GM21786 (cell line): ENCODE results near the gene UNC5B.

Experiments
- ATAC-seq: cut with Tn5 transposase; IDR thresholded peaks from one replicate; pipeline ENCODE4 v1.9.1; 2021; ENCODE audit not compliant: unreplicated experiment

Gene UNC5B

DNA sequence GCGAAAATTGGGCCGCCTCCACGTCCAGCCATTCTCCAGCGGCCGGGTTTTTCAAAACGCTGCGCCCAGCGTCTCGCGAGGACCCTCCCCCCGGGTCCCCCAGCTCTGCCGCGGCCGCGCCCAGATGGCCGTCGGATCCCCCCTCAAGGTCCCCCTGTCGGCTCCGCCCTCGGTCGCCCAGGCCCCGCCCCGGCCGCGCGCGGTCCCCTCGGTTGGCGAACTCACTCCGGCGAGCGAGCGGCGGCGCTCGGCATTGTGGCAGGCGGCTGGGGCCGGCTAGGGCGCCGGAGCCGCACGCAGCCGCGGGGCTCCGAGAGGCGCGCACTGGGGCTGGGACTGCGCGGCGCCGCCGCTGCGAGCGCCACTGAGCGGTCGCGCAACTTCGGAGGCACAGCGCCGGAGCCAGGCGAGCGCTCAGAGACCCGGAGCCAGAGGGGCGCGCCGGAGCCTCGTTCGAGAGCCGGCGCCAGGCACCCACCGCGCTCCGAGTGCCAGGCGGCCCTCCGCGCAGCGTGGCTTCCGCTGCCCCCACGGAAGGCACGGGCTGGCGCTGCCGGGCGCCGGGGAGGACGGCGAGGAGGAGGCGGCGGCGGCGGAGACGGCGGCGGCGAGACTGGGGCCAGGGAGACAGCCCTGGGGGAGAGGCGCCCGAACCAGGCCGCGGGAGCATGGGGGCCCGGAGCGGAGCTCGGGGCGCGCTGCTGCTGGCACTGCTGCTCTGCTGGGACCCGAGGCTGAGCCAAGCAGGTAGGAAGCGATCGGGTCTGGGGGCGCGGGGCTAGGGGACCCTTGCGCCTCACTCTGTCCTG is at the start of gene UNC5B:
TSS of gene UNC5B (plus strand) at position 253 of the 809 bp plus-strand sequence. CDS start at position 669, 416 bp downstream.
- ATAC-seq, result no peak

- ATAC-seq, result no peak
Observed at GRCh38 chr10:71173466-71173865, 38.9 kb upstream of the UNC5B start.

DNA sequence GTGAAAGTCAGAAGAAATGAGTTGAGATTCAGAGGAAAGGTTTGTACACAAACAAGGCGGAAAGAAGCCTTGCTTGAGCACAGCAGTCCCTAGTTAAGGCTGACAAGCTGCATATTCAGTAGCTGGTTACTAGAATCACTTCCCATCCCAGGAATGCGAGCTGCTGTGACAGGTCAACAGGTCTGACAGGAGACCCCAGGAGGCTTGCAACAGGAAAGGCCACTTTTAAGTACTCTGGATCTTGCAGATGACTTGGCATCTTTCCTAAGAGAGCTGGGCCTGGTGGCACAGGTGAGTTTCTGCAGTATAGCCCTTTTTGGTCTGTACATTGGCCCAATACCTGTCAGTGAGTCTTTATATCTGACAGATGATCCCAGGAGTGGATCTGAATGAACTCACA is 35.7 kb upstream of the UNC5B start:
- no peak for ATAC-seq

GRCh38 chr10:71177651-71178199 is 34.6 kb upstream of the UNC5B start:
- no peak for ATAC-seq

DNA sequence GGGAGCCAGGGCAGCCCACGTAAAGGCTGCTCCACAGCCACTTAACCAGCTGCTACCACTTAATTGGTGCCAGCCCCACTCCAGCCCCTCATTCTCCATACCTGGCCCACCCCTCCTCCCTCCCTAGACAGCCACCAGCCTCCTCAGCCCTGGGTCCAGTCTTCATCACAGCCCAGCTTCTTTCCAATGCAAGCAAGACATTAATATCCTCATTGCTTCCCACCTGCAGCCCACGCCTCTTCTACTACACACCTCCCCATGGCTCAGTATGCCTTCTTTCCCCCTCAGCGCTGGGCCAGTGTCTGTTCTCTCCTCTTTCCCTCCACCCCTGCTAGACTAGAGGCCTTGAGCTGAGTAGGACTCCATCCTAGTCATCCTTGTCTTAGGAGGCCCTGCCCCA is 33.5 kb upstream of the UNC5B start:
- ATAC-seq, result no peak

DNA sequence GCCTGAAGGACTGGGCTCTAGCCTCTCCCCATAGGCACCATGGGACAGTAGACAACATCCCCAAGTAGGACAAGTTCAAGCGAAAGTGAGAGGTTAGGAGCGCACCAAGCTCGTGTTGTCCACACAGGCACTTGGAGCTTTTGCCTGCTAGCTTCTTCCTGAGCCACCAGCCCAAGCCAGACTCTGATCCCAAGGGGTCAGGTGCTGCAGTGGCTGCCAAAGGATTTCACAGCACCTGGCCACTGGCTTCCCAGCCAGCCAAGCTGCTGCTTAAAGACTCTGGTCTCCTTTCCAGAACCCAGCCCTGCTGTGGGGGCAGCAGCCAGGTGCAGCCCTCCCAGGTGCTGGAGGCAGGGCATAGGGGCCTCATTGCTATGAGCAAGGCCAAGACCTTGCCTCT is 33.0 kb upstream of the UNC5B start:
- no peak for ATAC-seq

GRCh38 chr10:71184421-71184820 is 27.9 kb upstream of the UNC5B start:
- ATAC-seq, result no peak

DNA sequence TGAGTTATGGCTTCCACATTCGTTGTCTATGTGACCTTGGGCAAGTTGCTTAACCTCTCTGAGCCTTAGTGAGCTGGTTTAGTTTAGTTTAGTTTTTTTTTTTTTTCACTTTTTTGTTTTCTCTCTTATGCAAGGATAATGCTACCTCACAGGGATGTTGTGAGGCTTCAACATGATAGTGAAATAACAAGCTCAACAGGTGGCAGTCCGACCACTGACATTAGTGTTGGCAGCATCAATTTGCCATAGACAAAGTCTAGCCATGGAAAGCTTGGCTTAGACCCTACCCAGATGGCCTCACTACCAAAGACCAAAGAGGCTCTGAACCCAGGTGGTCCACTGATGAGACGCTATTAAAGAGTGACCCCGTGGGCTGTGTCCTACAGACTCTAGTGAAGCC is 27.2 kb upstream of the UNC5B start:
- no peak for ATAC-seq

DNA sequence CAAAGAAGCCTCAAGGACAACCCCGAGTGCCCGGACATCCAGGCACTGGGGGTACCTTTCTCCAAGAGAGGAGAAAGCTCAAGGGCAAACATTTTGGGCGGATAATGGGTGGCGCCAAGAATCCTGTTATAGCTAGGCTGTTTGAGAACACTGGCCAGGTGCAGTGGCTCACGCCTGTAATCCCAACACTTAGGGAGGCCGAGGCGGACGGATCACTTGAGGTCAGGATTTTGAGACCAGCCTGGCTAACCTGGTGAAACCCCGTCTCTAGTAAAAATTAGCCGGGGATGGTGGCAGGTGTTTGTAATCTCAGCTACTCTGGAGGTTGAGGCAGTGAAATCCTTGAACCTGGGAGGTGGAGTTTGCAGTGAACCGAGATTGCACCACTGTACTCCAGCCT is 25.2 kb upstream of the UNC5B start:
- no peak for ATAC-seq

GRCh38 chr10:71187600-71187999 is 24.8 kb upstream of the UNC5B start:
- no peak for ATAC-seq

DNA sequence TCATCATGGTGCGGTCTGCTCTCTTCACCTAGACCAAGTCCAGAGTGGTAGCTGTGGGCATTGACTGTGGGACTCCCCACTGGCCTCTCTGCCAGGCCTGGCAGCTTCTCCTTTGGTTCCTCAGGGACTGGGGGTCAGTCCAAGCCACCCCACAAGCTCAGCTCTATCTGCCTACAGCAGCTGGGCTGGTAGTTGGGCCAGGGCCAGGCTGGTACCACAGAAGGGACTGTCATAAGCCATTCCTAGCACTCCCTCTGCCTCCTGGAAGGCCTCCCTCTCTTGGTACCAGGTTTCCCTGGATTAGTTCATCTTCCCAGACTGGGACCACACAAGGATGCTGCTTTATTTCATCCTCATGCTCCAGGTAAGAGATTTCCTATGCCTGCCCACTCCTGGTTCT is 24.2 kb upstream of the UNC5B start:
- no peak for ATAC-seq

DNA sequence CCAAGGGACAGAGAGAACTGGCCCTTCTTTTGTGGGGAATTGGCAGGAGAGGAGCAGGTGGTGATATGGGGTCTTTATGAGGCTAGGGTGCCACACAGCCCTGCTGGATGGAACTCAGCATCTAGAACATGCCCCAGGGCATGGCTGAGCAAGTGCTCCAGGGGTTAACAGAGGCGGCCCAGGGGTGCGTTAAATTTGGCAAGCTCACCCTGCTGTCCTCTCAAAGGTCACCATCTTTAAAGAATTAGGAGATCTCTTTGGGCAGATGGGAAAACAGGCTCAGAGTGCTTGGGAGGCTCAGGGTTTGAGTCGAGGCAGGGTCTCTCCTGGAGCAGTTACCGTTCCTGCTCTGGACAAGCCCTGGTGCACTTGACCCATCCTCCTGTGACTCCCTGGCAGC is 21.4 kb upstream of the UNC5B start:
- no peak for ATAC-seq

- no peak for ATAC-seq
Observed at GRCh38 chr10:71191551-71192076, 20.8 kb upstream of the UNC5B start.

DNA sequence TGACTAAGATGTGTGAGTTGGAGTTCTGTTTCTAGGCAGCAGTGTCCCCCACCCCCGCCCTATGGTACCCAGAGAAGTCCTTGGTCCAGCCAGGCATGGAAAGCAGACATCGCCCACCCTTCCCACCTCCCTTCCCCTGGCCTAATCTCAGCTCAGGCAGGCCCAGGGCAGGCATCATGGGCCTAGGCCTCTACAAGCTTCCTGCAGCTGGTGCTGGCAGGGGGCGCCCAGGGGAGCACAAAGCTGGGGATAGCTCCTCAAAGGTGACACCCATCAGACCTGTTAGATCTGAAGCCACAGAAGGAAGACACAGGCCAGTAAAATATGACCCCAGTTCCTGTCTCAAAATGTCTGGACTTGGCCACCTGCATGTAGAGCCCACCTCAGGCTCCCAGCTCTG is 18.9 kb upstream of the UNC5B start:
- no peak for ATAC-seq

DNA sequence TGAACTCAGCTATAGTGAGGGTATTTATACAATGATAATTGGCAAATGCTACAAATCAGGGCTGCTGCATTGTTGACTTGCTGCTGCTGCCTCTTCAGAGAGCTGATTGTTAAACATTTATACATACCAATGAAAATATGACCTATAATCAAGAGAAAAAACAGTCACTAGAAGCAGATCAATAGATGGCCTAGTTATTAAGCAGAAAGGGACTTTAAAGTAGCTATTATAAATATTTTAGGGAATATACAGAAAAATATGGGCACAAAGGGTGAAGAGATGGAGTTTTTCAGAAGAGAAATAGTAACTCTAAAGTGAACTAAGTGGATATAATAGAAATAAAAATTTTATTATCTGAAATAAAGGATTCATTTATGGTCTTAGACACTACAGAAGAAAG is 14.4 kb upstream of the UNC5B start:
- no peak for ATAC-seq

DNA sequence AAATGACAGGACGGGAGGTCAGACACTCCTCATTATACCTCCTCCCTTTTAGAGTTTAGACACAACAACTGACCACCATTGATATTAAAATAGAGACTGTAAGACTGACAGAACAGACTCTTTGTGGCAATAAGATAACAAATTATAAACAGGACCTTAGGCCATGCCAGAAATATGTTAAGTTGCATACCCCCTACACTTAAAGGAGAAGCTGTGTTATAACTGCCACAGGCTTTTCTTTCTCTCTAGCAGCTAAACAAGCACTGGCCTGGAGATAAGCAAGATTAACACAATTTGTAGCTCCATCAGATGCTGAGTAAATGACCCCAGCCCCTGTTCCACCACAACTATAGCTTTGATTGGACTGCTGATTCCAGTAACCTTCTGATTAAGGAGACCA is 10.5 kb upstream of the UNC5B start:
- ATAC-seq, result no peak

DNA sequence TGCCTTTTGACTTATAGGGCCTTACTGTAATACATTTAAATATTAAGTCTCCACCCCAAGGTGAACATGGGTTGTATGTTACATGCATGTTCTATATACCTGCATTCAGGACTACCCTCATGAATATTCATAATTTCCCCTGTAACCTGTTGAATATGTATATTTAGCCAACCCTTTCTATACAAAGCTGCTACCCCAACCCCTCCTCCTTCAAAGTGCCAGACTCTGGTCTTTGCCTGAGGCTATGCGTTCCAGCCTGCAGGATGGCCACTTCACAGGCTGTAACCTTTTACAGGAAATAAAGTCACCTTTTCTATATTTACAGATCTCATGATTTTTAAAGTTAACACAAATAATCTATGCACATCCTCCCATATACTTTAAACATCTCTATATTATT is 10.1 kb upstream of the UNC5B start:
- ATAC-seq, result no peak

DNA sequence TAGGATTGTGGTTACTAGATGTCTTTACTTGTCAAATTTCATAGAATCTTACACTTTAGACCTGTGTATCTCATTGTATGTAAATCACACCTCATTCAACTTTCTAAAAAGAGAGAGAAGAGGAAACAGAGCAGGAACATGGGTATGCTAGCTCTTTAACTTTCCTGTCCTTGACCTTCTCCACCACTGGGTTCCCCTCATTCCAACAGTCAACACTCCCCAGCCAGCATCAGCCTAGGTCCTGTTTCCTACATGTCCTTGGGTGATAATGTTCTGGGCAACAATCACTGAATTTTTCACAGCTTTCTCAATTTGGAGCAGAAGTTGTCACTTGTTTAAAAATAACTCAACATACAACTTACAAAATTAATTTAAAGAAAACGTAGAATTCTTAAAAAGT is 9.2 kb upstream of the UNC5B start:
- no peak for ATAC-seq

DNA sequence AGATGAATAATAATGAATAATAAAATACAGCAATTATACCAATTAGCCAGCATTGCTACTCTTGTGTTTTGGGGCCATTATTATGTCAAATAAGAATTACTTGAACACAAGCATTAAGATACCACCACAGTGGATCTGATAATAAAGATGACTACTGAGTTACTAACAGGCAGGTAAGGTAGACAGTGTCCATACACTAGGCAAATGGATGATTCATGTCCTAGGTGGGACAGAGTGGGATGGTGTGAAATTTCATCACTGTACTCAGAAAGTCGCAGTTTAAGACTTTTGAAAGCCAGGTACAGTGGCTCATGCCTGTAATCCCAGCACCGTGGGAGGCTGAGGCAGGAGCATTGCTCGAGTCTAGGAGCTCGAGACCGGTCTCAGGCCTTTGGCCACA is 8.7 kb upstream of the UNC5B start:
- no peak for ATAC-seq

DNA sequence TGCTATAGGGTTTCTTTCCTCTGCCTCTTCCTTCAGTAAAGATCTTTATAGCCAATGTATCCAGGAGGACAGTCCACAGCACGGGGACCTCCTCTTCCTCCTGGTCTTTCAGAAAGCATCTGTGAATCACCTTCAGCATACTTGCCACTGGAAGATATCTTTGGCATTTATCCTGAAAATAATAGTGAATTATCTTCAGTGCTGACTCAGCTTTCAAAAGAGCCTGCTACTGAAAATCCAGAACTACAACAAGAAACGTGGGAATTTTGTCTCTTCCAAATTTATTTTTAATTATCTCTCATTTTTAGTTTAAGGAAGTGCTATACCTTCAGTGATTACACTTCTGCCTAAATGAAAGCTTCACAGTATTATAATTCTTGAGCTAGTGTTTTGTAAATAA is 7.6 kb upstream of the UNC5B start:
- no peak for ATAC-seq

DNA sequence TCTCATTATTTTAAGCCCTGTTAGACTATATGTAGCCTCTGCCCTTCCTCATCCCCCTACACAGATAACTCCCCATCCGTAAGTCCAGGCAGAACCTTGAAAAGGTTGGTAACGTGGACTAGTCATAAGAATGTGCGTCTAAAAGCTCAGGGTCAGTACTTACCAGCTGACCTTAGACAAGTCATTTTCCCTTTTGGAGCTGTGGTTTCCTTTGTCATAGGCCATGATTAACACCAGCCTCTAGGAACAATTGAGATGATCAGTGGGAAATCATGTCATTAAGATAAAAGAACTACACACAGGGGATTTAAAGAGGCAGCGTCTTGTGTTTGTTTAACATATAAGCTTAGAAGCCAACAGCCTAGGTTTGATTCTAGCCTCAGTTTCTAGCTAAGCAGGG is 6.9 kb upstream of the UNC5B start:
- no peak for ATAC-seq

GRCh38 chr10:71206911-71207310 is 5.5 kb upstream of the UNC5B start:
- no peak for ATAC-seq

- ATAC-seq, result no peak
Observed at GRCh38 chr10:71207578-71207977, 4.8 kb upstream of the UNC5B start.
